ENCODE results near the gene CUL3. TPM values are rescaled to one million over a fixed set of nuclear protein-coding genes. Genes with fewer than 3 reads are reported as not detected.

CUL3 gene
- polyA plus RNA-seq, 3 donors: 12.3 to 28.7 (median 12.9) TPM

GRCh38 chr2:224428787-224429440 lies 156.2 kb downstream of the CUL3 start:
- Mint-ChIP-seq H3K4me3 (no peak overlapping the region), H3K27me3 (ENCODE audit: low read depth in 3 of 3) (peaks cover 1 to 2% (median 1%) of the 10 kb centered on the region in 3 donors), H3K9me3 (peaks cover 11 to 32% (median 18%) of the 10 kb centered on the region in 7 donors), H3K27ac (peak overlapping the region in 2 of 7 donors; percentile 54 to 66), H3K4me1 (peaks cover 21% of the 10 kb centered on the region), H3K36me3 (no peaks in the 10 kb centered on the region)
- Histone ChIP-seq H2AFZ (ENCODE audit: insufficient read depth, low read depth, low read length, poor library complexity, severe bottlenecking) (peak overlapping the region; percentile 19), H3K9ac (ENCODE audit: insufficient read depth, low read length, poor library complexity, severe bottlenecking) (no peak overlapping the region), H3K4me1 (ENCODE audit: control insufficient read depth in 1 of 2, insufficient read depth in 2 of 2, low read length in 2 of 2) (peaks cover 11 to 15% of the 10 kb centered on the region in 2 donors), H3K79me2 (ENCODE audit: insufficient read depth, low read length) (no peaks in the 10 kb centered on the region), H4K20me1 (ENCODE audit: insufficient read depth, low read length) (no peaks in the 10 kb centered on the region), H3K4me3 (replicated peaks in 1 of 3; ENCODE audit: low read depth in 2 of 3, low read length in 3 of 3) (no peak overlapping the region), H3K27me3 (ENCODE audit: control insufficient read depth in 2 of 2, insufficient read depth in 2 of 2, low read length in 2 of 2) (no peaks in the 10 kb centered on the region), H3K9me3 (replicated peaks in 1 of 2; ENCODE audit: control insufficient read depth in 1 of 2, insufficient read depth in 1 of 2, low read length in 2 of 2) (peaks cover 11 to 13% of the 10 kb centered on the region in 2 donors), H3K4me2 (replicated peaks; ENCODE audit: extremely low read depth, low read length, poor library complexity, severe bottlenecking) (no peak overlapping the region), H3K27ac (ENCODE audit: low read depth in 1 of 2, low read length in 2 of 2) (no peak overlapping the region), H3K36me3 (replicated peaks in 1 of 2; ENCODE audit: control insufficient read depth in 1 of 2, insufficient read depth in 2 of 2, low read length in 2 of 2) (no peaks in the 10 kb centered on the region)
- no peak for DNase-seq
- intact Hi-C loops (cut with micrococcal nuclease): no loop called here
- TF ChIP-seq CTCF (IDR thresholded peaks at IDR 0.05): no peak
- WGBS (ENCODE audit: insufficient coverage): 8% methylated on average over 2 of the region's 3 CpGs

GRCh38 chr2:224427471-224427870 lies 157.7 kb downstream of the CUL3 start:
- Mint-ChIP-seq H3K4me1 (peaks cover 21% of the 10 kb centered on the region), H3K36me3 (no peaks in the 10 kb centered on the region), H3K4me3 (no peak overlapping the region), H3K9me3 (peaks cover 14 to 35% (median 19%) of the 10 kb centered on the region in 7 donors), H3K27me3 (ENCODE audit: low read depth in 3 of 3) (peaks cover 0 to 2% (median 1%) of the 10 kb centered on the region in 3 donors), H3K27ac (peak overlapping the region in 1 of 7 donors; percentile 37)
- H3K36me3 ChIP-seq (replicated peaks in 1 of 2; ENCODE audit: control insufficient read depth in 1 of 2, insufficient read depth in 2 of 2, low read length in 2 of 2): no peaks in the 10 kb centered on the region
- no peaks in the 10 kb centered on the region for H3K27me3 ChIP-seq (ENCODE audit: control insufficient read depth in 2 of 2, insufficient read depth in 2 of 2, low read length in 2 of 2)
- no peak for TF ChIP-seq CTCF (IDR thresholded peaks at IDR 0.05)
- H3K4me1 ChIP-seq (ENCODE audit: control insufficient read depth in 1 of 2, insufficient read depth in 2 of 2, low read length in 2 of 2): peaks cover 11 to 15% of the 10 kb centered on the region in 2 donors
- H3K4me2 ChIP-seq (replicated peaks; ENCODE audit: extremely low read depth, low read length, poor library complexity, severe bottlenecking): no peak overlapping the region
- intact Hi-C loops (cut with micrococcal nuclease): no loop called here
- H3K4me3 ChIP-seq (replicated peaks in 1 of 3; ENCODE audit: low read depth in 2 of 3, low read length in 3 of 3): no peak overlapping the region
- H4K20me1 ChIP-seq (ENCODE audit: insufficient read depth, low read length): no peaks in the 10 kb centered on the region
- no peaks in the 10 kb centered on the region for H3K79me2 ChIP-seq (ENCODE audit: insufficient read depth, low read length)
- no peak overlapping the region for H3K9ac ChIP-seq (ENCODE audit: insufficient read depth, low read length, poor library complexity, severe bottlenecking)
- no peak overlapping the region for H3K27ac ChIP-seq (ENCODE audit: low read depth in 1 of 2, low read length in 2 of 2)
- WGBS (ENCODE audit: insufficient coverage): no CpG with 5 or more reads among the region's 4 CpGs
- DNase-seq: peak in 2 of 3 donors; percentile 24 to 46
- no peak overlapping the region for H2AFZ ChIP-seq (ENCODE audit: insufficient read depth, low read depth, low read length, poor library complexity, severe bottlenecking)
- peaks cover 11 to 13% of the 10 kb centered on the region in 2 donors for H3K9me3 ChIP-seq (replicated peaks in 1 of 2; ENCODE audit: control insufficient read depth in 1 of 2, insufficient read depth in 1 of 2, low read length in 2 of 2)
